SK-N-DZ (cell line): ENCODE results near the gene KRT6A.
"Not testable (repeated sequence)": the region's sequence is repeated elsewhere in the genome, so short reads cannot be mapped to it uniquely, and the experiment has no call there.

ENCODE experiments used
- DNase-seq: peaks from one replicate; pipeline ENCODE4 v3.0.0-alpha.2; 2015; ENCODE audit warnings: low spot score

The KRT6A gene

GRCh38 chr12:52464897-52465296, 28.2 kb downstream of the KRT6A start:
- no peak for DNase-seq

- DNase-seq = no peak
Observed at GRCh38 chr12:52461693-52462092, 31.4 kb downstream of the KRT6A start.

- DNase-seq = no peak
Observed at GRCh38 chr12:52458861-52459260, 34.2 kb downstream of the KRT6A start.

DNA sequence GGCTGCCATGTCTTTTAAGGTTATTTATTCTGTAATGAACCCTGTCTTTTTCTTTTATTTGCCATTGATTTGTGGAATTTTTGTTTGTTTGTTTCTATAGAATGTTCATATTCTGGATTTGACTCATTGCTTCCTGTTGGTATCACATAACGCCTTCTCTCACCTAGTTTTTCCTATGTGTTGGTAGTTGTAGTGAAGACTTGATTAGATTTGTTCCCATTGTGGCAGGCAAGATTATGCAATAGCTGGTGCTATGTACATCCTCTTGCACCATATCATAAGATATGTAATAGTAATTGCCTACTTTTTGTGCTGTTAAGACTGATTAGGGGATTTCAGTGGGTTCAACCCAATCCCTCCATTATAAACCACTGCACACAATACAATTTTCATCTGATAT, 37.2 kb downstream of the KRT6A start:
- no peak for DNase-seq

GRCh38 chr12:52454411-52455201, 38.5 kb downstream of the KRT6A start:
- no peak for DNase-seq

- no peak for DNase-seq
Observed at GRCh38 chr12:52452101-52452500, 41.0 kb downstream of the KRT6A start, which contains the start of gene KRT6B. KRT6B (minus strand) TSS chr12:52452146; CDS start chr12:52452078, 68 bp downstream.

- no peak for DNase-seq
Observed at GRCh38 chr12:52448228-52448627, 44.8 kb downstream of the KRT6A start.

GRCh38 chr12:52447196-52447595, 45.9 kb downstream of the KRT6A start:
- DNase-seq = not testable (repeated sequence)

DNA sequence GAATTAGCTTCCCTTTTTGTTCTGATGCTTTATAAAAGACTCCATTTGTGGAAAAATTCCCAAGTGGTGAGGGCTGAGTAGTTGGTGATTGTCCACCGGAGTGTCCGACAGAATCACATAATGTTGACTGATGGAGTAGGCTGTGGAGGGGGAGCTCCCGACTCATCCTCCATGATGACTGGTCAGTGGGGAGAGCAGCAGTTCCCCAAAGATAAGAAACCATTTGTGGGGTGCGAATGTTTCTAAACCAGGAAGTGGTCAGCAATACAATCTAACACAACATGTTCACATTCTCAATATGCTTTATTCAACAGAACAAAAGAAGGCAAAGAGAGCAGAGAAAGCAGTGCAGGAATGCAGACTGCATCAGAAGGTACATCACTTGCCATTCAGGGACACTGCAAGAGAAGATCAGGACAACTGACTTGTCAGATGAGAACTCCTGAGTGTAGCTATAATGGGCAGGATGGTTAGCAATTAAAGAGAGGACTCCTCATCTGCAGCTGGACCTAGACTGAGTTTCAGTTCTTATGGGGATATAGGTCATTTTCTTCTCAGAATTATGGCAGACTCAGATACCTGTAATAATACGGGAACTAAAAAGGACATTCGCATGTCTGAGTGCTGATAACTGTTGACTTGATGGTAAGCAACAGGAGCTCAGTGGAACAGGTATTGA, 46.6 kb downstream of the KRT6A start:
- DNase-seq = no peak

GRCh38 chr12:52445876-52446275, 47.2 kb downstream of the KRT6A start:
- DNase-seq = no peak

DNA sequence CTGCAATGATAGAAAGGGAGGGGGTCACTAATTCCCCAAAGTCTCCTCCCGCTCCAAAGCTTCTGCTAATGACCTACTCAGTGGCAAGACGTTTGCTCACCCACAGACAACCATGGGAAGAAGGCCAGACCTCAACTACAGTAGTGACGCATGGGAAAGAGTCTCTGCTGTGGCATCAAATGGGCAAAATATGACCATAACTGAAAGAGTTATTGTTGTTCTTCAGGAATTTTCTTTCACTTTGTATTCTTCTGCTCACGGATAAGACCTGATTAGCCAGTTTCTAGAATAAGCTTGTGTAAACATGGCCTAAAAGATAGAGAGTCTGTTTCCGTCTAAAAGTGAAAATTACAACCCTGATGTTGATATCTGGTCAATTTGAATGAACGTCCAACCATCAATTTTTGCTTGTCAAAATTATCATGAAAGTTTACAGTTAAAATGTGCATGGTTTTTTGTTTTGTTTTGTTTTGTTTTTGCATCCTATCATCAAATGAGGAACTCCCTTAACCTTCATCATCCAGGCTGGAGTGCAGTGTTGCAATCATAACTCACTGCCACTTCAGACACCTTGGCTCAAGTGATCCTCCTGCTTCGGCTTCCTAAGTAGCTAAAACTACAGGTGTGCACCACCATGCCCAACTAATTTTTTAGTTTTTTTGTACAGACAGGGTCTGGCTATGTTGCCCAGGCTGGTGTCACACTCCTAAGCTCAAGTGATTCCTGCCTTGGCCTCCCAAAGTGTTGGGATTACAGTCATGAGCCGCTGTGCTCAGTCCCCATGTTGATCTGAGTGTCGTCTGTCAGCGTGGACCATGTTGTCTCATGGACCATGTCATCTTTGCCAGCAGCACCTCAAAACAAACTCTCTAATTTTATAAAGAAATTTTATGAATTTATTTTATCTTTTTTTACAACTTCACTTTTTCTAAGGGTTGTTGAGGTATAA, 48.1 kb downstream of the KRT6A start:
- no peak for DNase-seq

DNA sequence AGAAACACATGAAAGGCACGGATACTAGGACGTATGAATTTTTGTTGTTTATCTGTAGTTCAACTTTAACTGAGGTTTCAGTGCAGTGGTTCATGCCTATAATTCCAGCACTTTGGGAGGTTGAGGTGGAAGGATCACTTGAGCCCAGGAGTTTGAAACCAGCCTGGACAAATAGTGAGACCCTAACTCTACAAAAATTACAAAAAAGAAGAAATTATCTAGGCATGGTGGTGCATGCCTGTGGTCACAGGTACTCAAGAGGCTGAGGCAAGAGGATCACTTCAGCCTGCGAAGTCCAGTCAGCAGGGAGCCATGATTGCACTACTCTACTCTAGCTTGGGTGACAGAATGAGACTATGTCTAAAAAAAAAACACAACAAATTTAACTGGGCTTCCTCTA, 49.1 kb downstream of the KRT6A start:
- no peak for DNase-seq

DNA sequence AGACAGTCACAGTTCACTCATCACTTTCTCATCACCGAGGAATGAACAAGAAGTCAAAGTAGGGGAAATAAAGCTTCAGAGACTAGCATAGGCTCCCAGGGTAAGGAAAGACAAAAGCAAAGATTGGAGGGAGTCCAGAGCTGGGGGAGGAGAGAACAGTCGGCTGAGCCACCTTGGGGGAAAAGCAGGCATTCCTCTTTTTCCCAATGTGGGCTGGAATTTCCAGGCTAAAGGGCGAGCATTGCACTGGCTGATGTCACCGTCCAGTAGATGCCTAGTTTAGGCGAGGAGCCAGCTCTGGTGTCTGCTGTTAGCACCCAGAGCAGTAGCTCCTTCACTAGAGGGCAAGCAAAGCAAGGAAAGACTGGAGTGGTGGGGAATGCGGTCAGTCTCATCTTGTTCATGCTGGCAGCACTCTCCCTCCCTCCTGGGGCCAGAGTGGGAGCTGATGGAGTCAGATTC, 50.4 kb downstream of the KRT6A start:
- DNase-seq = no peak

DNA sequence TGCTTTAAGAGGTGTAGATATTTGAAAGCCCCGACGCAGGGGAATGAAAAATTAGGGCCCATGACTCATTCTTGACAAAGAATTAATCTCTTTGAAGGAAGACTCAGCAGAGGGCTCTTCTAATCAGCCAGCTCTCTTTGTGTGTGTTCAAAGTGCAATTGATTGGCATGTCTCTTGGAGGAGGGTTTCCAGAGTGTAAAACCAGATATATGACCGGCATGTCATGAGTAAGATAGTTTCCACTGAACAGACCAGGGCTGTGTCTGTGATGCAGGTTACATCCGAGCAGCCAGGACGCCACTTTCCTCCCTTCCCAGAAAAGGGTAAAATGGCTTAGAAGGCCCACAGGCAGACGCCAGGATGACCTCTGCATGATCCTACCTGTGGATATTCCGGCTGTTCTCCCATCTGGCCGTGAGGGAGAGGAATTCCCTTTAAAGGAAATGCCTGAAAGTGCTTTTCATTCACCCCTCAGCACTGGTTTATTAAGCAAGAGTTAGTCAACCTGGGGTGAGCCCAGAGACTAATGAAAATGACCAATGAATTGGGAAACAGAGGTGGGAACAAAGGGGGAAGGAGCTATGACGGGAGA, 51.6 kb downstream of the KRT6A start:
- no peak for DNase-seq

DNA sequence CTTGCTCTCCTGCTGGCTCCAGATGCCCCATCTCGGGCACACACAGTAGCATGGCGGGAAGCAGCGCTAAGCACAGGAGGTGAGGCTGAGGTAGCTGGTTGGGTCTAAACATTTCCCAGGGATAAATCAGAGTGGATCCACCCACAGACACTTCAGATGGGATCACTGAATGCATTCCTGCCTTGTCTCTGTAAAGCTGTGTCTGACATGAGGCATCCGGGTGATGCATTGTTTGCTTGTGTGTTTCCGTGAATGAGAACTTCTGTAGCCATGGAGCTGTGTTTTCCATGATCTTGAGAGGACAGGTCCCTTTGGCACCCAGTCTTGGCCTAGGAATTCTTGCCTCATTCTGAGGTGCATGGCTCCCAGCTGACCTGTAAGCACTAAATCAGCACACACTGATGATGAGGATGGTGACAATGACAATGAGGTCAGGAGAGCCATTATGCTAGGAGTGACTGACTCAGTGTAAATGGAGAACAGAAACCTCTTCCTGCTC, 52.2 kb downstream of the KRT6A start:
- DNase-seq = no peak

- no peak for DNase-seq
Observed at GRCh38 chr12:52439845-52440244, 53.2 kb downstream of the KRT6A start.

GRCh38 chr12:52439420-52439819, 53.6 kb downstream of the KRT6A start:
- no peak for DNase-seq

DNA sequence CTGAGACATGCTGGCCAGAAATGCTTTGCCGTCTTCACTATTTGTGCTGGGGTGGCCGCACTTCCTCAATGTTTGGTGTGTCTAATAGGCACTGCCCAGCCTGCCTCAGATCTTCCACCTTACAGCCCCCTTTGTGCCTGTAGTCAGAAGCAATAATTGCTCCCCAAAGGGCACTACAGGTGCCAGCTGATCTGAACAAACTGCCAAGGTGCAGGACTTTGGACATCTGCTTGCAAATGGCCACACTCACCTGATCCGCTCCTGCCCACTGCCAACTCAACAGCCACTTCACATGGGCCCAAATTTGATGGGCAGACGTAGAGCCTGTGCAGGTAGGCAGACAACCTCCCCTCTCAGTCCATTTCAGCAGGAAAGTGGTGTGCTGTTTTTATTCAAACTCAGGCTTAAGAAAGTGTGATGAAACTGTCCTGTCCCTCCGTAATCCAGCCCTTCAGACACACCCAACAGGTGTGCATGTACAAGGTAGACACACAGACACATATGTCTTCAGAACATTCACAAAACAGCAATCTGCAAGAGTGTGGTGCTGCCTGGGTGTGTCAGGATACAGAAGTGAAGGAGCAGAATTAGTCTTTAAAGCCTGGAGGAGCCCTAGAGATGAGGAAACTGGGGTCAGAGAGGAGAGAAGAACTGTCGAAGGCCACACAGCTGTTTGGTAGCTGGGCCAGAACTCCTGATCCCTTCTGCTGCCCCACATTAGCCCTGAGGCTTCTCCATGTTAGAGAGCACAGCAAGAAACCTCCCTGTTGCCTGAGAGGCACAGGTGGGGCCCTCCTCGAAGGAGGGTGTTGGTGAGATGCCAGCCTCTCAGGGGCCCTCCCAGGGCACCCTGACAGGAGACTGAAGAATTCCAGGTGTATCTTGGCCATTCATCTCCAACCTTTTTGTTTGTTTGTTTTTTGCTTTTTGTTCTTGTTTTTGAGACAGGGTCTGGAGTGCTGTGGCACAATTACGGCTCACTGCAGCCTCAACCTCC, 54.5 kb downstream of the KRT6A start:
- no peak for DNase-seq

DNA sequence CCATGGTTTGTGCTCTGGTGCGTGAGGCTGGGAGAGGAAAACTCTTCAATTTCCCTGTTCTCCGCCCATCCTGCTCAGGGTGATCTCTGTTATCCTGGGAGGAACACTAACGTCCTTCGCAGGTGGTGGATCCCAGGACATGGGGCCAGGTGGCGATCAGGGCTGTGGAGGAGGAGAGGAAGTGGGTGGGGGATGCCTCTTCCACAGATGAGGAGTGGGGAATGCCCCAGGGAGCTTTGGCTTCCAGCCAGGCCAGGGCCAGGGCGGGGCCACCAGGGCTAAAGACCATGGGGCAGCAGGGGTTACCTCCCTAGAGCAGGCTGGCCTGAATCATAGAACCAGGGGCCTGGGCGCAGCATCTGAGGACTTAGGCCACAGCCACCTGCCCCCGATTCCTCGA, 55.5 kb downstream of the KRT6A start:
- DNase-seq = no peak
